ENCODE measurements around the gene GABRR3. TPM values are rescaled to one million over a fixed set of nuclear protein-coding genes. Genes with fewer than 3 reads are reported as not detected.

GABRR3 gene
- total and polyA plus RNA-seq, 2 donors = 0.02 to 0.05 TPM

- Histone ChIP-seq H3K9me3 (ENCODE audit: control insufficient read depth in 2 of 2, insufficient read depth in 1 of 2, low read length in 1 of 2) (no peaks in the 10 kb centered on the region), H3K27ac (ENCODE audit: low read depth in 1 of 2, low read length in 1 of 2) (peak overlapping the region in 1 of 2 donors; percentile 50), H3K36me3 (ENCODE audit: control insufficient read depth in 2 of 2, insufficient read depth in 2 of 2, low read length in 1 of 2) (peaks cover 0 to 8% of the 10 kb centered on the region in 2 donors), H3K4me1 (ENCODE audit: control insufficient read depth in 2 of 2, insufficient read depth in 2 of 2, low read length in 2 of 2) (peaks cover 0 to 22% of the 10 kb centered on the region in 2 donors), H3K27me3 (ENCODE audit: control insufficient read depth in 2 of 2, insufficient read depth in 1 of 2, low read length in 1 of 2) (no peaks in the 10 kb centered on the region), H3K4me3 (ENCODE audit: low read length in 2 of 2) (peak overlapping the region in 1 of 2 donors; percentile 47)
- no peak for DNase-seq (ENCODE audit: low read depth in 6 of 9, low spot score in 9 of 9)
- WGBS = 85% methylated on average over 9 of the region's 9 CpGs
Measured at GRCh38 chr3:97970956-97971620, 64.0 kb downstream of the GABRR3 start.

- H3K9me3 ChIP-seq (ENCODE audit: control insufficient read depth in 2 of 2, insufficient read depth in 1 of 2, low read length in 1 of 2) = no peaks in the 10 kb centered on the region
- H3K4me1 ChIP-seq (ENCODE audit: control insufficient read depth in 2 of 2, insufficient read depth in 2 of 2, low read length in 2 of 2) = peaks cover 0 to 22% of the 10 kb centered on the region in 2 donors
- WGBS = 94% methylated on average over 1 of the region's 1 CpG
Measured at GRCh38 chr3:97970156-97970555, 65.0 kb downstream of the GABRR3 start.

GRCh38 chr3:97969541-97969940 lies 65.6 kb downstream of the GABRR3 start:
- no peak for DNase-seq (ENCODE audit: low read depth in 6 of 9, low spot score in 9 of 9)
- Histone ChIP-seq H3K27me3 (ENCODE audit: control insufficient read depth in 2 of 2, insufficient read depth in 1 of 2, low read length in 1 of 2) (no peaks in the 10 kb centered on the region), H3K4me1 (ENCODE audit: control insufficient read depth in 2 of 2, insufficient read depth in 2 of 2, low read length in 2 of 2) (peaks cover 0 to 22% of the 10 kb centered on the region in 2 donors), H3K36me3 (ENCODE audit: control insufficient read depth in 2 of 2, insufficient read depth in 2 of 2, low read length in 1 of 2) (peaks cover 0 to 8% of the 10 kb centered on the region in 2 donors), H3K4me3 (ENCODE audit: low read length in 2 of 2) (no peak overlapping the region), H3K9me3 (ENCODE audit: control insufficient read depth in 2 of 2, insufficient read depth in 1 of 2, low read length in 1 of 2) (no peaks in the 10 kb centered on the region), H3K27ac (ENCODE audit: low read depth in 1 of 2, low read length in 1 of 2) (no peak overlapping the region)
- WGBS = 95% methylated on average over 5 of the region's 5 CpGs

More at GRCh38 chr3:97970156-97970555, 65.0 kb downstream of the GABRR3 start:
- Histone ChIP-seq H3K36me3 (ENCODE audit: control insufficient read depth in 2 of 2, insufficient read depth in 2 of 2, low read length in 1 of 2) (peaks cover 0 to 8% of the 10 kb centered on the region in 2 donors), H3K27me3 (ENCODE audit: control insufficient read depth in 2 of 2, insufficient read depth in 1 of 2, low read length in 1 of 2) (no peaks in the 10 kb centered on the region), H3K27ac (ENCODE audit: low read depth in 1 of 2, low read length in 1 of 2) (no peak overlapping the region), H3K4me3 (ENCODE audit: low read length in 2 of 2) (no peak overlapping the region)
- no peak for DNase-seq (ENCODE audit: low read depth in 6 of 9, low spot score in 9 of 9)

DNA sequence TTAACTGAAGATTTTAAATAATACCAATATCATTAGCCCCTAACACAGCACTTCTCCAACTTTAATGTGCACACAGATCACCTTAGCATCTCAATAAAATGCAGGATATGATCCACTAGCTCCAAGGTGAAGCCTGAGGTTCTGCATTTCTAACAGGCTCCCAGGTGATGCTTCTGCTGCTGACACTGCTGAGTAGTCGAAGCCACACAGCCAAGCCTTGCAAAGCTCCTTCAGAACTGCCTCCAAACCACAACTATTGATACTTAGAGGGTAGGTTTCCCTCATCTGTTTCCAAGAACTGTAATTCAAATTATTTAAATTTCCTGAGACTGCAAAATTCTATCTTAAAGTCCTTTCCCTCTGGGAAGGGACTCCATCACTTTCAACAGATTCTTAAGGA lies 66.7 kb downstream of the GABRR3 start:
- H3K27me3 ChIP-seq (ENCODE audit: control insufficient read depth in 2 of 2, insufficient read depth in 1 of 2, low read length in 1 of 2) = no peaks in the 10 kb centered on the region
- H3K4me3 ChIP-seq (ENCODE audit: low read length in 2 of 2) = no peak overlapping the region
- H3K27ac ChIP-seq (ENCODE audit: low read depth in 1 of 2, low read length in 1 of 2) = no peak overlapping the region
- H3K9me3 ChIP-seq (ENCODE audit: control insufficient read depth in 2 of 2, insufficient read depth in 1 of 2, low read length in 1 of 2) = no peaks in the 10 kb centered on the region
- WGBS = 30% methylated on average over 1 of the region's 1 CpG
- H3K36me3 ChIP-seq (ENCODE audit: control insufficient read depth in 2 of 2, insufficient read depth in 2 of 2, low read length in 1 of 2) = peaks cover 0 to 8% of the 10 kb centered on the region in 2 donors
- peaks cover 0 to 22% of the 10 kb centered on the region in 2 donors for H3K4me1 ChIP-seq (ENCODE audit: control insufficient read depth in 2 of 2, insufficient read depth in 2 of 2, low read length in 2 of 2)
- DNase-seq (ENCODE audit: low read depth in 6 of 9, low spot score in 9 of 9) = no peak

DNA sequence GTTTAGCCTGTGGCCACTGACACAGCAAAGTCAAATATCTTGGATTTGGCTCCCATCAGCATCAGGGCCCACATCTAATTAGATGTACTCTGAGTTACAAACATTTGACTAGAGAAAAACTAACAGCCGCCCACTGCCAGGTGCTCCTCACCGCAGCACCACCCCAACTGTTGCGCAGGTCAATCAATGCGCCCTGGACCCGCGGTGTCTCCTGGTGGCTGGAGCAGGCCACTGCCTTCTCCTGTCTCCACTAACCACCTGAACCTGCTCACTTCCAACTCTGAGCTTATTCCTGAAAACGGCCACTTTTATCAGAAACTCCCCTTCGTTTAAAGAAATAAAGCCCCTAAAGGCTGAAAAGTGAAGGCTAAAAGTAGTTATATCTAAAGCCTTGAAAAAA lies 67.1 kb downstream of the GABRR3 start:
- 97% methylated on average over 8 of the region's 8 CpGs for WGBS
- H3K27ac ChIP-seq (ENCODE audit: low read depth in 1 of 2, low read length in 1 of 2) = no peak overlapping the region
- DNase-seq (ENCODE audit: low read depth in 6 of 9, low spot score in 9 of 9) = no peak
- no peak overlapping the region for H3K4me3 ChIP-seq (ENCODE audit: low read length in 2 of 2)
- peaks cover 0 to 22% of the 10 kb centered on the region in 2 donors for H3K4me1 ChIP-seq (ENCODE audit: control insufficient read depth in 2 of 2, insufficient read depth in 2 of 2, low read length in 2 of 2)
- H3K36me3 ChIP-seq (ENCODE audit: control insufficient read depth in 2 of 2, insufficient read depth in 2 of 2, low read length in 1 of 2) = peaks cover 0 to 8% of the 10 kb centered on the region in 2 donors
- no peaks in the 10 kb centered on the region for H3K27me3 ChIP-seq (ENCODE audit: control insufficient read depth in 2 of 2, insufficient read depth in 1 of 2, low read length in 1 of 2)
- H3K9me3 ChIP-seq (ENCODE audit: control insufficient read depth in 2 of 2, insufficient read depth in 1 of 2, low read length in 1 of 2) = no peaks in the 10 kb centered on the region

DNA sequence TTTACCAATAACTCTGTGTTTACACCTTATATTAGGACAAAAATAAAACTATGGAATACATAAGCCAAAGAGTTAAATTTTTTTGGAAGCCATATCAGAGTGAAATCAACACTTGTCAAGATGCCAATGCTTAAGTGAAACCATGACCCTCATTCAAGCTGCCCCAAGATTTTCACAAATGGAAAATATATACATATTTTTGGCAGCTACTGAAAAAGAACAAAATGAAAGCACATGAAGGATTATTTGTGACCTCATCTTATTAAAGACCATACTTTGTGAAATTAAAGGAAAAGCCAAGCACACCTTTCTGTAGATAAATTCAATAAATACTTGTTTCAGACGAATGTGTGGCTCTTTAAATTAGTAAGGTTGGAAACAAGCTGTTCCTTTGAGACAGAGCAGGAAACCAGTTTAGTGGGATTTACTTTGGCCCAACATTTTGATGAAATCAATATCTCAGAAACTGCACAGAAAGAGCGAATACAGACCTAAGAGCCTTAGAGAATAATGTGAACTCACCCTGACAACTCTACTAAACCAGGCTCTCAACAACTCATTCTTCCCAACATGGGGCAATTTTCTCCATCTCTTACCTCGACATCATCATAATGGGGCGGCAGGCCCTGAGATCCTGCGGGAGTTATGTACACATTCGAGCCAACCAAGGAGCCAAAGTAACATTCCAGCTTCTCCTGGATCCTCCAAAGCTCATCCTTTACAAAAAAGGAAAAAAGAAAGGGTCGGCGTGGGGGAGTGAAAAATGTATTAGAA lies 73.9 kb downstream of the GABRR3 start:
- Histone ChIP-seq H3K4me3 (ENCODE audit: low read length in 2 of 2) (no peak overlapping the region), H3K36me3 (ENCODE audit: control insufficient read depth in 2 of 2, insufficient read depth in 2 of 2, low read length in 1 of 2) (peaks cover 0 to 22% of the 10 kb centered on the region in 2 donors), H3K9me3 (ENCODE audit: control insufficient read depth in 2 of 2, insufficient read depth in 1 of 2, low read length in 1 of 2) (no peaks in the 10 kb centered on the region), H3K27ac (ENCODE audit: low read depth in 1 of 2, low read length in 1 of 2) (no peak overlapping the region), H3K27me3 (ENCODE audit: control insufficient read depth in 2 of 2, insufficient read depth in 1 of 2, low read length in 1 of 2) (no peaks in the 10 kb centered on the region), H3K4me1 (ENCODE audit: control insufficient read depth in 2 of 2, insufficient read depth in 2 of 2, low read length in 2 of 2) (no peaks in the 10 kb centered on the region)
- no peak for DNase-seq (ENCODE audit: low read depth in 6 of 9, low spot score in 9 of 9)
- 97% methylated on average over 8 of the region's 8 CpGs for WGBS

DNA sequence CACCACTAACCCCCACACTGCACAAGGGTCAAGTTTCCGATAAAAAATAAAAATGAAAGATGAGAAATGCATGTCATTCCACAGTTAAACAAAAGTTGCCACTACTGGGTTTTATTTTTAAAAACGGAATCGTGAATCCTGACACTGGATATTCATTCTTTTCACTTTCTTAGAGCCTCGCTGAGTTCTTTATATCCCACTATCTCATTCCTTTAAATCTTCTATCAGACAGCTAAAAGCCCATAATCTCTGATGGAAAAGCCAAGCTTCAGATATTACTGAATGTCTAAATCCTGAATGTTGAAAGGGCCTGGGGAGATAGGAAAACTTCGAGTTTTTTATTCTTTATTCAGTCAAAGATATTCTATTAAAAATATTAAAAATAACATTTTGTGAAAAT lies 74.6 kb downstream of the GABRR3 start:
- Histone ChIP-seq H3K27ac (ENCODE audit: low read depth in 1 of 2, low read length in 1 of 2) (no peak overlapping the region), H3K36me3 (ENCODE audit: control insufficient read depth in 2 of 2, insufficient read depth in 2 of 2, low read length in 1 of 2) (peaks cover 0 to 22% of the 10 kb centered on the region in 2 donors), H3K27me3 (ENCODE audit: control insufficient read depth in 2 of 2, insufficient read depth in 1 of 2, low read length in 1 of 2) (no peaks in the 10 kb centered on the region), H3K4me3 (ENCODE audit: low read length in 2 of 2) (no peak overlapping the region), H3K9me3 (ENCODE audit: control insufficient read depth in 2 of 2, insufficient read depth in 1 of 2, low read length in 1 of 2) (no peaks in the 10 kb centered on the region), H3K4me1 (ENCODE audit: control insufficient read depth in 2 of 2, insufficient read depth in 2 of 2, low read length in 2 of 2) (no peaks in the 10 kb centered on the region)
- WGBS = 96% methylated on average over 5 of the region's 5 CpGs
- DNase-seq (ENCODE audit: low read depth in 6 of 9, low spot score in 9 of 9) = no peak

DNA sequence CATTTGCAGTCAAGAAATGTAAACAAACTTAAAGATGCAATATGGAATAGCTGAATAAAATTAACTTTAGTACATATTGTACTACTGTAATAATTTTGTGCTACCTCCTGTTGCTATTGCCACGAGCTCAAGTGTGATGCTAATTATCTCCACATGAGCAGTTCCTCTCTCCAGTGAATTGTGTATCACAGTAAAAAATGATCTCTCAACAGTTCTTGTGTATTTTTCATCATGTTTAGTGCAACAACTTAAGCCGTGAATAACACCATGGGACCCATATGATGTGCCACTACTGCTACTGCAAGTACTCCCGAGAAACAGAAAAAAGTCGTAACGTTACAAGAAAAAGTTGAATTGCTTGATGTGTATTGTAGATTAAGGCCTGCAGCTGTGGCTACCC lies 75.2 kb downstream of the GABRR3 start:
- no peaks in the 10 kb centered on the region for H3K4me1 ChIP-seq (ENCODE audit: control insufficient read depth in 2 of 2, insufficient read depth in 2 of 2, low read length in 2 of 2)
- no peak for DNase-seq (ENCODE audit: low read depth in 6 of 9, low spot score in 9 of 9)
- no peaks in the 10 kb centered on the region for H3K27me3 ChIP-seq (ENCODE audit: control insufficient read depth in 2 of 2, insufficient read depth in 1 of 2, low read length in 1 of 2)
- H3K4me3 ChIP-seq (ENCODE audit: low read length in 2 of 2) = no peak overlapping the region
- H3K36me3 ChIP-seq (ENCODE audit: control insufficient read depth in 2 of 2, insufficient read depth in 2 of 2, low read length in 1 of 2) = peaks cover 0 to 22% of the 10 kb centered on the region in 2 donors
- no peaks in the 10 kb centered on the region for H3K9me3 ChIP-seq (ENCODE audit: control insufficient read depth in 2 of 2, insufficient read depth in 1 of 2, low read length in 1 of 2)
- no peak overlapping the region for H3K27ac ChIP-seq (ENCODE audit: low read depth in 1 of 2, low read length in 1 of 2)
- 96% methylated on average over 5 of the region's 5 CpGs for WGBS

GRCh38 chr3:97958796-97959195 lies 76.3 kb downstream of the GABRR3 start:
- 98% methylated on average over 9 of the region's 9 CpGs for WGBS
- Histone ChIP-seq H3K9me3 (ENCODE audit: control insufficient read depth in 2 of 2, insufficient read depth in 1 of 2, low read length in 1 of 2) (no peaks in the 10 kb centered on the region), H3K4me3 (ENCODE audit: low read length in 2 of 2) (no peak overlapping the region), H3K27ac (ENCODE audit: low read depth in 1 of 2, low read length in 1 of 2) (no peak overlapping the region), H3K36me3 (ENCODE audit: control insufficient read depth in 2 of 2, insufficient read depth in 2 of 2, low read length in 1 of 2) (peaks cover 0 to 26% of the 10 kb centered on the region in 2 donors), H3K27me3 (ENCODE audit: control insufficient read depth in 2 of 2, insufficient read depth in 1 of 2, low read length in 1 of 2) (no peaks in the 10 kb centered on the region), H3K4me1 (ENCODE audit: control insufficient read depth in 2 of 2, insufficient read depth in 2 of 2, low read length in 2 of 2) (no peaks in the 10 kb centered on the region)
- DNase-seq (ENCODE audit: low read depth in 6 of 9, low spot score in 9 of 9) = no peak
